IPS-15b (cell line): ENCODE data around the gene LPIN1.
"Not testable (repeated sequence)": the region's sequence is repeated elsewhere in the genome, so short reads cannot be mapped to it uniquely, and the experiment has no call there.

Experiments
- H3K27me3 ChIP-seq: one replicate; pipeline ENCODE4 v1.6.1; 2013; ENCODE audit warnings: low read length; ENCODE audit not compliant: control insufficient read depth, insufficient read depth
- H3K36me3 ChIP-seq: one replicate; pipeline ENCODE4 v1.6.1; 2013; ENCODE audit warnings: low read length; ENCODE audit not compliant: control insufficient read depth, insufficient read depth
- H3K4me1 ChIP-seq: one replicate; pipeline ENCODE4 v1.6.1; 2013; ENCODE audit warnings: mild to moderate bottlenecking, low read length; ENCODE audit not compliant: control insufficient read depth, insufficient read depth
- H3K4me3 ChIP-seq: one replicate; pipeline ENCODE4 v1.5.1; 2013; ENCODE audit warnings: low read depth, low read length
- H3K9ac ChIP-seq: one replicate; pipeline ENCODE4 v1.6.1; 2013; ENCODE audit warnings: low read depth, mild to moderate bottlenecking, low read length
- H3K9me3 ChIP-seq: one replicate; pipeline ENCODE4 v1.6.1; 2013; ENCODE audit warnings: mild to moderate bottlenecking, low read length; ENCODE audit not compliant: control insufficient read depth, insufficient read depth

LPIN1 gene

GRCh38 chr2:11719230-11719977, 27.0 kb upstream of the LPIN1 start:
- Histone ChIP-seq H3K27me3 (no peaks in the 10 kb centered on the region), H3K4me3 (no peak overlapping the region), H3K9ac (no peak overlapping the region), H3K36me3 (no peaks in the 10 kb centered on the region), H3K9me3 (no peaks in the 10 kb centered on the region), H3K4me1 (no peaks in the 10 kb centered on the region)

DNA sequence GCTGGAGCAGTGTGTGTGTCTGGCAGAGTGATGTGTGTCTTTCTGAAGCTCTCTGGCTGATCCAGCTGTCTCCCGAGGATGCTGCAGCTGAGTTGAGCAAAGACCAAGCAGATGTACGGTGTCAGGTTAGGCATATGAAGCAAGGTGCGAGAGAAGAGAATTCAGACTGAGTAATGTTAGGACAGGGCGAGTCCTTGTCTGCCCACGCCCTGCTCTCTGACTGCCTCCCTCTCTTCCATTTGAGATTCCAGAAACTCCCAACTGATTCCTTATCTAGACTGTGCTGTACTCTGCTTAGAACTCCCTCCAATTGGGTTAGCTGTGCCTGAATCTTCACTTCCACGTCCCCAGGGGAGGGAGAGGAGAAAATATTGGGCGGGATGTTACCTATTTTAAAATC, 25.7 kb upstream of the LPIN1 start:
- no peak overlapping the region for H3K9ac ChIP-seq
- H3K4me3 ChIP-seq, result no peak overlapping the region
- no peaks in the 10 kb centered on the region for H3K27me3 ChIP-seq
- no peaks in the 10 kb centered on the region for H3K36me3 ChIP-seq
- no peaks in the 10 kb centered on the region for H3K4me1 ChIP-seq
- no peaks in the 10 kb centered on the region for H3K9me3 ChIP-seq

DNA sequence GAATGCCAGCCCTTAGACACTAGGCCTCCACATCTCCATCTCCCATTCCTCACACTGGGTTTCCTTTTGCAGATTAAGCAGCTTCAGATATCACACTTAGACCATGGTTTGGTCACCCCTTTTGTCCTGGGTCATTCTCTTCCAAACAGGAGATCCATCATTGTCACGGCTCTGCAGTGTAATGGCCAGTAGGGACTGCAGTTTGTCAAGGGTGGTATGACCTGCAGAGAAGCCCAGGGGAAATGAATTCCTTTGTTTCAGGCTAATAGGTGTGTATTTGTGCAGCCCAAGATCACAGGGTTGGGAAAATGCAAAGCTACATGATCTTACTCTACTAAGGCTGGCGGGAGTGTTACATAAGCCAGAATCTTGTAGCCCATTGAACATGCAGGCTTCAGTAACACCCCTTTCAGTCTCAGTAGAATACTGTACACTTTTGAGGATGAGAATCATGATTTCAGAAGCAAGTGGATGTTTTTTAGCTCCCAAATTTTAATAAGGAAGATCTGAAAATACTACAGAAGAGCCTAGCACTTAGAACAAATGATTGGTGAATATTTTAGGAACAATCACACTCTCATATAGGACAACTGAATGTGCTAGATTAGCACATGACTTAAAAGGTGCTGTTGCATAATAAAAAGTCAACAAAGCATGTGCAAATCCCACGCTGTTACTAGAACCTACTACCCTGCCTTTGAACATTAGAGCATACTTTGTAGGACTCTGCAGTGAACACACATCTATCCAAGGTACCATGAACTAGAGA, 24.0 kb upstream of the LPIN1 start:
- H3K27me3 ChIP-seq, result no peaks in the 10 kb centered on the region
- H3K36me3 ChIP-seq, result no peaks in the 10 kb centered on the region
- H3K9ac ChIP-seq, result no peak overlapping the region
- no peaks in the 10 kb centered on the region for H3K9me3 ChIP-seq
- H3K4me1 ChIP-seq, result no peaks in the 10 kb centered on the region
- no peak overlapping the region for H3K4me3 ChIP-seq

GRCh38 chr2:11723061-11723371, 23.4 kb upstream of the LPIN1 start:
- no peaks in the 10 kb centered on the region for H3K4me1 ChIP-seq
- H3K27me3 ChIP-seq, result no peaks in the 10 kb centered on the region
- no peaks in the 10 kb centered on the region for H3K9me3 ChIP-seq
- no peak overlapping the region for H3K4me3 ChIP-seq
- H3K36me3 ChIP-seq, result no peaks in the 10 kb centered on the region
- H3K9ac ChIP-seq, result no peak overlapping the region

DNA sequence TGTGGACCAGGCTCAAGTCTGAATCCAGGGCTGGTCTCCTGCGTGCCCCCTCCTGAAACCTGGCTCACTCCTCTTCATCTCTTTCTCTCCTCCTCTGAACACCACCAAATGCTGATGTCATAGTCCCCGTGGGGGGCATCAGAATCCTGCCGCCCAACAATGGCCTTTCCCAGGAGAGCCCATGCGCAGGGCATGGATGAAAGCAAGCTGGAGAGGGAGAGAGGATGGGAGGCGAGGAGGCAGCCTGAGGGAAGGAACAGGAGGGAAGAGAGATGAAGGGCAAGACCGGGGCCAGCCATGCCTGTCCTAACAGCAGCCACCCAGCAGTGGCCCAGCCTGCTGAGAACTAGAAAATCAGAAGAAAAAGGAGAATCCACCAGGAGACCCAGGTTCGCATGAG, 22.3 kb upstream of the LPIN1 start:
- H3K9me3 ChIP-seq, result no peaks in the 10 kb centered on the region
- no peaks in the 10 kb centered on the region for H3K27me3 ChIP-seq

GRCh38 chr2:11726384-11726783, 20.0 kb upstream of the LPIN1 start:
- Histone ChIP-seq H3K27me3 (no peaks in the 10 kb centered on the region), H3K9ac (no peak overlapping the region), H3K4me3 (no peak overlapping the region), H3K36me3 (no peaks in the 10 kb centered on the region), H3K4me1 (no peaks in the 10 kb centered on the region), H3K9me3 (no peaks in the 10 kb centered on the region)

More for the DNA sequence above, 22.3 kb upstream of the LPIN1 start:
- Histone ChIP-seq H3K4me1 (no peaks in the 10 kb centered on the region), H3K36me3 (no peaks in the 10 kb centered on the region), H3K9ac (no peak overlapping the region), H3K4me3 (no peak overlapping the region)

- Histone ChIP-seq H3K9me3 (no peaks in the 10 kb centered on the region), H3K9ac (no peak overlapping the region), H3K4me3 (no peak overlapping the region), H3K27me3 (no peaks in the 10 kb centered on the region), H3K4me1 (no peaks in the 10 kb centered on the region), H3K36me3 (no peaks in the 10 kb centered on the region)
These were observed 16.8 kb upstream of the LPIN1 start for GRCh38 chr2:11729362-11730212.

DNA sequence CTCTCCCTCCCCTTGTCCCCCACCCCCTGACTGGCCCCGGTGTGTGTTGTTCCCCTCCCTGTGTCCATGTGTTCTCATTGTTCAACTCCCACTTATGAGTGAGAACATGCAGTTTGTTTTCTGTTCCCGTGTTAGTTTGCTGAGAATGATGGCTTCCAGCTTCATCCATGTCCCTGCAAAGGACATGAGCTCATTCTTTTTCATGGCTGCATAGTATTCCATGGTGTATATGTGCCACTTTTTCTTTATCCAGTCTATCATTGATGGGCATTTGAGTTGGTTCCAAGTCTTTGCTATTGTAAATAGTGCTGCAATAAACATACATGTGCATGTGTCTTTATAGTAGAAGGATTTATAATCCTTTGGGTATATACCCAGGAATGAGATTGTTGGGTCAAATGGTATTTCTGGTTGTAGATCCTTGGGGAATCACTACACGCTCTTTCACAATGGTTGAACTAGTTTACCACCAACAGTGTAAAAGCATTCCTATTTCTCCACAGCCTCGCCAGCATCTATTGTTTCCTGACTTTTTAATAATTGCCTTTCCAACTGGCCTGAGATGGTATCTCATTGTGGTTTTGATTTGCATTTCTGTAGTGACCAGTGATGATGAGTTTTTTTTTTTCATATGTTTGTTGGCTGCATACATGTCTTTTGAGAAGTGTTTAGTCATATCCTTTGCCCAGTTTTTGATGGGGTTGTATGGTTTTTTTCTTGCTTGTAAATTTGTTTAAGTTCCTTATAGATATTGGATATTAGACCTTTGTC, 15.0 kb upstream of the LPIN1 start:
- not testable (repeated sequence) for H3K9me3 ChIP-seq, H3K9ac ChIP-seq, H3K4me1 ChIP-seq, H3K4me3 ChIP-seq, H3K27me3 ChIP-seq, H3K36me3 ChIP-seq

DNA sequence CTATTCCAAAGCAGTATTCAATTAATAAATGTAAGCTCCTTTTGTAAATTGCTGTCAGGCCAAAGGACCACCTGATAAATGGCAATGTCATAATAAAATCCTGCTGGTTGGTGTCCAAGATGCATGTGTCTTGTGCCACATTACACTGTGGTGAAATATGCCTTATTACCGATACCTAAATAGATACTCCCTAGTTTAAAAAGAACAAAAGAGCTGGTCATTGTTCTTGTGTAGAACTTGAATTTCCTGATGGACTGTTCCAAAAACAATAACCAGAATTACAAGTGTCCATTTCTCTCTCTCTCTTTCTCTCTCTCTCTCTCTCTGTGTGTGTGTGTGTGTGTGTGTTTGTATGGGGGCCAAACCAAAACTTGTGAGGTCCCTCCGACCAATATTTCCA, 13.8 kb upstream of the LPIN1 start:
- no peaks in the 10 kb centered on the region for H3K36me3 ChIP-seq
- H3K27me3 ChIP-seq, result no peaks in the 10 kb centered on the region
- H3K4me3 ChIP-seq, result no peak overlapping the region
- H3K9ac ChIP-seq, result no peak overlapping the region
- no peaks in the 10 kb centered on the region for H3K9me3 ChIP-seq
- H3K4me1 ChIP-seq, result no peaks in the 10 kb centered on the region

GRCh38 chr2:11737852-11738251, 8.6 kb upstream of the LPIN1 start:
- H3K9ac ChIP-seq, H3K9me3 ChIP-seq, H3K4me3 ChIP-seq, H3K4me1 ChIP-seq, H3K27me3 ChIP-seq, H3K36me3 ChIP-seq: not testable (repeated sequence)

GRCh38 chr2:11738589-11739436, 7.6 kb upstream of the LPIN1 start:
- Histone ChIP-seq H3K27me3 (no peaks in the 10 kb centered on the region), H3K9ac (no peak overlapping the region), H3K9me3 (no peaks in the 10 kb centered on the region), H3K4me3 (no peak overlapping the region), H3K36me3 (no peaks in the 10 kb centered on the region), H3K4me1 (no peaks in the 10 kb centered on the region)
